Ishikawa (cell line): ENCODE data around the gene WDR5B.

ENCODE experiments used
- CEBPB ChIP-seq: IDR thresholded peaks from 2 replicates; pipeline ENCODE4 v1.6.1; 2012
- CREB1 ChIP-seq: IDR thresholded peaks from 2 replicates; pipeline ENCODE4 v1.6.1; 2012; ENCODE audit warnings: low read depth
- EP300 ChIP-seq: IDR thresholded peaks from 2 replicates; pipeline ENCODE4 v1.6.1; 2012; ENCODE audit warnings: borderline replicate concordance
- MAX ChIP-seq: IDR thresholded peaks from 2 replicates; pipeline ENCODE4 v1.6.1; 2012
- RAD21 ChIP-seq: IDR thresholded peaks from 2 replicates; pipeline ENCODE4 v1.6.1; 2012; ENCODE audit warnings: low read depth
- TAF1 ChIP-seq: IDR thresholded peaks from 2 replicates; pipeline ENCODE4 v1.6.1; 2012; ENCODE audit warnings: low read depth, mild to moderate bottlenecking
- YY1 ChIP-seq: IDR thresholded peaks from 2 replicates; pipeline ENCODE4 v1.6.1; 2012; ENCODE audit warnings: low read depth

GRCh38 chr3:122443090-122443489, 27.2 kb upstream of the WDR5B start:
- TF ChIP-seq TAF1 (no peak), MAX (no peak), CREB1 (no peak), CEBPB (no peak), YY1 (no peak), RAD21 (no peak), EP300 (no peak)
